Stimulated activated CD4-positive, alpha-beta T cell treated with anti-CD3 and anti-CD28 coated beads, Interleukin-15, amount 100 ng/mL, for 1 hour (primary cell): ENCODE data around the gene FLOT2.
"Not testable (repeated sequence)": the region's sequence is repeated elsewhere in the genome, so short reads cannot be mapped to it uniquely, and the experiment has no call there.

Experiments
- DNase-seq, 2 donors: peaks; one replicate each; pipeline ENCODE4 v3.0.0-alpha.2; 2020; ENCODE audit warnings: low read depth in 1 of 2, low spot score in 1 of 2

The FLOT2 gene, protein sequence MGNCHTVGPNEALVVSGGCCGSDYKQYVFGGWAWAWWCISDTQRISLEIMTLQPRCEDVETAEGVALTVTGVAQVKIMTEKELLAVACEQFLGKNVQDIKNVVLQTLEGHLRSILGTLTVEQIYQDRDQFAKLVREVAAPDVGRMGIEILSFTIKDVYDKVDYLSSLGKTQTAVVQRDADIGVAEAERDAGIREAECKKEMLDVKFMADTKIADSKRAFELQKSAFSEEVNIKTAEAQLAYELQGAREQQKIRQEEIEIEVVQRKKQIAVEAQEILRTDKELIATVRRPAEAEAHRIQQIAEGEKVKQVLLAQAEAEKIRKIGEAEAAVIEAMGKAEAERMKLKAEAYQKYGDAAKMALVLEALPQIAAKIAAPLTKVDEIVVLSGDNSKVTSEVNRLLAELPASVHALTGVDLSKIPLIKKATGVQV

GRCh38 chr17:28896884-28897768, at the start of gene FLOT2:
Gene FLOT2 (minus strand): TSS chr17:28897733. CDS start chr17:28897574, 159 bp downstream.
- peak; percentile 38 to 54 for DNase-seq

GRCh38 chr17:28946239-28946638, 48.7 kb upstream of the FLOT2 start:
- DNase-seq, result no peak

- DNase-seq, result no peak
These were observed 47.6 kb upstream of the FLOT2 start for GRCh38 chr17:28944862-28945741.

- DNase-seq, result no peak
These were observed 46.8 kb upstream of the FLOT2 start for GRCh38 chr17:28944343-28944742.

DNA sequence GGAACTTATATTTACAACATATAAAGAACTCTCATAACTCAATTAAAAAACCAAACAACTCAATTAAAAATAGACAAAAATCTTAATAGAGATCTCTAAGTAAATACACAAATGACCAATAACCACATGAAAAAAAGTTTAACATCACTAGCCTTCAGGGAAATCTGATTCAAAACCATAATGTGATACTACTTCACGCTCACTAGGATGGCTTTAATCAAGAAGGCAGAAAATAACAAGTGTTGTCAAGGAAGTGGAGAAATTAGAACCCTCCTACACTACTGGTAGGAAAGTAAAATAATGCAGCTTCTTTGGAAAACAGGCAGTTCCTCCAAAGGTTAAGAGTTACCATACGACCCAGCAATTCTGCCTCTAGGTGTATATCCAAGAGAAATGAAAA, 45.4 kb upstream of the FLOT2 start:
- DNase-seq, result no peak

DNA sequence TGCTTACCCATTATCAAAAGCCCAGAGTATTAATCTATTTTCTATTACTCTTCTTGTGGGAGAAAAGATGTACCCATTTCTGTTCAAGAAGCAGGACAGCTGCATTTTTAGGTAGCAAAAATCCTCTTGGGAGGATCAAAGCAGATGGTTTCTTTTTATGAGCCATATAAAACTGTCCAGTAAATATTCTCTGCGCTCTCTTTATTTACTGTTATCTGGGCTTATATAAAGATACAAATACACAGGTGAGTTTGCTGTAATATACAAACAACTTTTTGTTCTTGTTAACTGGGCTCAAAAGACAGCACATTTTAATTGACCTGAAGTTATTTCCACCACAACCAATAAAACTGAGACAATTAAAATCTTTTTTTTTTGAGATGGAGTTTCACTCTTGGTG, 43.7 kb upstream of the FLOT2 start:
- DNase-seq, result no peak

- no peak for DNase-seq
These were observed 43.1 kb upstream of the FLOT2 start for GRCh38 chr17:28940675-28941074.

- no peak for DNase-seq
These were observed 42.6 kb upstream of the FLOT2 start for GRCh38 chr17:28940142-28940541.

DNA sequence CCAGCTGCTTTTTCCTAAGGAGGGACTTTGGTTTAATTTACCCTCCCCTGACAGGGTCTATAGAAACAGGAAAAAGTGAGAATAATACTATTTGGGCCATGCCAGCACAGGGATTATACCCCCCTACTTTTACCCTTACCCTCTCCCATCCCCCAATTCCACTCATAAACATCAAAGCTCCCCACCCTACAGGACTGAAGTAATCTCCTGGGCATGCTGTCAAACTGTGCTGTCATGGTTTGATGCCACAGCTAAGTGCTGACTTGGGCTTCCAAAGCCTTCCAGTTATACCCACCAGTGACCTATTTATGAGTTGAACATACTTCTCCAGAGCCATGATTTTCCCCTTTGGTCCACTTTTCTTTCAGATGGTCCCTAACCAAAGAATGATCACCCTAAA, 41.0 kb upstream of the FLOT2 start:
- no peak for DNase-seq

DNA sequence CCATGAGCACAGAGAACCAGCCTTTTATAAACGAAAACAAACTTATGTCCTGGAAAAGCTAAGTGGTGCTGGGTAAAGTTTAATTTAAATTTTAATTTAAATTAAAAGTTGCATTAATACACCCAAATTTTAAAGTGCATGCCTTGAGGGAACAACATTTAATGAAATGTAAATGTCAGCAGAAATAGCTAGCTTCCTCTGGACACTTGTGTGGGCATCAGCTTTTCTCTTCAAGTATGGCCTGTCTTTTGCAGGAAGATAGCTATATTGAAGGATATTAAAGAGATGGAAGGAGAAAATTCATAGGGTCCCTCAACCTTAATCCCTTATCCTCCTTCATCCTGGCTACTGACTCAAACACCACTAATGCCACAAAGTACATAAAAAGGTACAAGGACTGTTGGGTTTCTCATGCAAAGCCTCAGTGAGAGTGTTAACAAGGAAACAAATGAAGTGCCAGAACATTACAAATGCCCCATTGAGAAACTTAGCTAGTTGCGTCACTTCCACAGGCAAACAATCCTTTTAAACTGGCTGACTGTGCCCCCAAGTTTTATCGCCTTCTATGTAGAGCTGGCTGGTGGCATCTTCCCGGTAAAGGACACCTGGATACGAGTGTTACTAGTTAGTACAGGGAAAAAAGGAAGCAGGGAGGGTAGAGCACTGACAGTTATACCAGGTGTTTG, 39.7 kb upstream of the FLOT2 start:
- DNase-seq, result no peak

DNA sequence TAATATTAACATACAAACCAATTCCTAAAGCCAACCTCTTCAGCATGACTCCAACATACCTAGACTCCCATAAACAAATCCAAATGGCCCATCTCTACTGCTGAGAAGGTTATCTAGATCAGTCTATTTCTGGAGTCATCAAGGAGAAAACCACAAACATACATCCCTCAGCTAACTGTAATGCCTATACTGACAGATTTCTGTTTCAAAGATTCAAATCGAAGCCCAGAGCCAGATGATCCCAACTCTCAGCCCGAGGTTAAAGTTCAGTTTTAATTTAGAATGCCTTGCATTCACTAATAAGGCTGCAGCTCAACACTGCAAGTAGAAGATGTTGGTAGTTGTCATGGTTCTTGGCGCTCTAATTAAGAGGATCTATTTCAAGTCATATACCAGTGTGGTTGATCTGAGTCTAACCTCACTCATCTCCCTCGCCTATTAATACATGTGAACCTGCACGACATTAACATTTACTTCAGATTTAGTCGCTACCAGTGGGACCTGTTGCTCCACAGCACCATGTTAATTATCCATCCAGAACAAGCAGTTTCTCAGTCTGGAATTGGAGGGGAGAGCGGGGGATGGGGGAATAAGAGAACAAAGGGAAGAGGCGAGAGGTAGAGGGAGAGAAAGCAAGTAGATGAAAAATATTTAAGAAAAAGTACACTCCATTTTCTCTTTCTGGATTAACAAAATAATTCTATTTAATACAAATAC, 38.4 kb upstream of the FLOT2 start:
- DNase-seq, result no peak

GRCh38 chr17:28934508-28934907, 37.0 kb upstream of the FLOT2 start:
- not testable (repeated sequence) for DNase-seq

- no peak for DNase-seq
These were observed 32.3 kb upstream of the FLOT2 start for GRCh38 chr17:28929787-28930186.

- no peak for DNase-seq
These were observed 30.5 kb upstream of the FLOT2 start for GRCh38 chr17:28928061-28928460.

- no peak for DNase-seq
These were observed 29.3 kb upstream of the FLOT2 start for GRCh38 chr17:28926786-28927185.

- no peak for DNase-seq
These were observed 28.8 kb upstream of the FLOT2 start for GRCh38 chr17:28926366-28926765.

GRCh38 chr17:28925912-28926365, 28.4 kb upstream of the FLOT2 start:
- DNase-seq, result peak in 1 of 2 donors; percentile 22

DNA sequence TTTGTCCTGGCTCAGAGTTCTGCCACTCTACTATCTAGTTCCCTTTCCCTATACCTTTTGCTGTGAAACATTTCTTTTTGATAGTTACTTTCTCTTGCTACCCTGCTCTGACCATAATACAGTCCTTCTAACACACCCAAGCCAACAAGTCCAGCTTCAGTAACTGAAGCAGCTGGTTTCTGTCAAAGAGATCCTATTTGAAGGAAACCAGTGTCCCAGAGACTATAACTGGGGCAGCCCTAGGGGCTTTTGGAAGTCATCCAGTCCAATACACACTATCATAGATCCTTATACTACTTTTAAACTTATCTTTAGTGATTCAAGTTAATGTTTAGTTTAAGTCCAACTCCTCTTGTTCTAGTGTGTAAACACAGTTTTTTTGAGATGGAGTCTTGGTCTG, 22.7 kb upstream of the FLOT2 start:
- no peak for DNase-seq

DNA sequence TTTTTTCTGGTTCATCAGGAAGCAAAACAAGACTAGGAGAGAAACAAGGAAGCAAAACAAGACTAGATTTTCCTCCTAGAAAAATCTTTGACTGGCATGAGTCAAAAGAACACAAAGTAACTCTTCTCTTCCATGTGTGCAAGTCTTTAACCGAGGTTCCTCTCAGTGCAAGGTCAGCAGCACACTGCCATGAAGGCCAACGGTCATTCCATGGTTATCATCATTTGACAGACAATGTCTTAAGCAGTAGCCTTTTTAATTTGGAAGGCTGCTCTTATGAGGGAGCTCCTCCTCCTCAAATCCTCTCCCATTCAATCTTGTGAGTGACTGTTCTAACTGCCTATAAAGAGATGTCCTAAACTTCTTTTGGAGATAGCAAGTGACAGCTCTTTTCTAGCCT, 20.8 kb upstream of the FLOT2 start:
- DNase-seq, result no peak

DNA sequence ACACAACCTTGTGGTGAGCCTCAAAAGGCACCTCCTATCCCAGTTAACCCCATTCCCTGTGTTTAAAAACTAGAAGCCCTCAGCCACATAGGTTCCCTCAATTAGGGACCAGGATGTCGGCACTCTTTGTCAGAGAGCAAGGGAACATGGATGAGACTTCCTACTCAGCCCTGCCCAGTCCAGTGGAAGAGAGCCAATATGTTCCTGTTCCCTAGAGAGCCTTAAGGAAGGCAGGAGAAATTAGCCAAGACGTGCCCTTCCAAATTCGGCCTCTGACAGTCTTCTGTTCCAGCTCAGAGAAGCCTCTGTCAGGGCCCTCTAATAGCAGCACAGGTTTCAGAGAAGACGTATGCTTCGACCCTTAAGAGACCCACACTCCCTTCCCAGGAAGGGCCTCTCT, 19.9 kb upstream of the FLOT2 start:
- no peak for DNase-seq
